CD4-positive, alpha-beta T cell treated with Interleukin-4 for 4 hours (primary cell): ENCODE measurements around the gene STK38L.
A peak's percentile ranks its signal among the peaks of the same experiment; 100 is the strongest.

Source experiments
- DNase-seq: peaks from one replicate; pipeline ENCODE4 v3.0.0-alpha.2; 2020

Gene STK38L

GRCh38 chr12:27243804-27244688 lies at the start of gene STK38L:
TSS of gene STK38L (plus strand) at chr12:27244286. CDS start at chr12:27297721, 53,435 bp downstream.
- DNase-seq = peak; percentile 95

DNA sequence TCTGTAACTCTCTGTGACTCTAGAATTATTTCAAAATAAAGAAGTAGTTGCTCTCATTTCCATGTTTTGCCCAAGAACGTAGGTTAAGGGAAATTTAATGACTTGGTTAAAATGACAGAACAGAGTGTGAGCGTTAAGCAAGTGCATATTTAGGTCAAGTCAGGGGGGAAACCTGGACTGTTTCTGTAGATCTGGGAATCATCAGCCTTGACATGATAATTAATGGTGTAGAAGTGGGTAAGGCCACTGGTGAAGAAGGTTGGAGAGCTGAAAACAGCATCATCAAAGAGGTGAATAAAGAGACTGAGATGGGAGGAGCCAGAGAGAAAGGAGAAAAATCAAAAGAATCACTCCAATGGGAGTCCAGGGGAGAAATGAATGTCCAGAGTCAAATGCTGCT lies 49.4 kb upstream of the STK38L start:
- no peak for DNase-seq

- DNase-seq = no peak
Measured at GRCh38 chr12:27198036-27198435, 46.0 kb upstream of the STK38L start.

DNA sequence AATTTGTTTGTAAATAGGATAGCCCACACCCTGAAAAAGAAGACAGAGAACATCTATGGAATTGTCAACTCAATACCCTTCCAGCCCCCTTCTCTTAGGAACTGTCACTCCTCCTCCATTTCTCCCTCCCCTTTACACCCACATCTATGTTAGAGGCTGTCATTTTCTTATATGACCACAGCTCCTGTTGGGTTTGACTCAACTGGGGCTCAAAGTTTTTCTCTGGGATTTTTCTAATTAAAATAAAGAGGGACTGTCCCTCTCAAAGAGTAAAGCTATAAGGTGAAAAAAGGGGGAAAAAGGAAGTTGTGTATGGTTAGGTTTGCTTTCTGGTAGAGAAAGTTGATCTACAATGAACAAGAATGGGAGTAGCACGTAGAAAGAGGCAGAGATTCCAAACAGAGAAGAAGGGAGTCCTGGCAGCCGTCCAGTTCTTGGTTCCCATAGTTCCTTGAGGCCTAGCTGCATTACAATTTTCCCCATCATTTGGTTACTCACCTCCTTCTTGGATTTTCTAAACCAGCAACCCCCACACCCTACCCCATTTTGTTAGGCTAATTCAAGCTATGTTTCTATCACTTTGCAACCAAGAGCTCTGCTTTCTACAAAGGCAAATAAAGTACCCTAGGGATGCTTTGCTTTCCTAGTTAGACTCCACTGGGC lies 44.3 kb upstream of the STK38L start:
- DNase-seq = no peak

DNA sequence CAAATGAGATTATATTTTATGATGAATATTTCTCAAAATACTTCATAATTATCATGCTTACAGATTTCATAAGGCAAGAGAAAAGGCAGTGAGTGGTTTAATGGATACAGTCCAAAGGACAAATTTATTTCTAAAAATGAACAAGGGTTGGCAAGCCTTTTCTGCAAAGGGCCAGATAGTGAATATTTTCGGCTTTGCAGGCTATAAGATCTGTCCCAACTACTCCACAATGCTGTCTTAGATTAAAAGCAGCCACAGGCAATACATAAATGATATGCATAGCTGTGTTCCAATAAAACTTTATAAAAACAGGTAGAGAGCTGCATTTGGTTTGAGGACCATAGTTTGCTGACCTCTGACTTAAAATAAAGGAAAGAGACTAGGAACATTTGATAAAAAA lies 42.9 kb upstream of the STK38L start:
- no peak for DNase-seq

DNA sequence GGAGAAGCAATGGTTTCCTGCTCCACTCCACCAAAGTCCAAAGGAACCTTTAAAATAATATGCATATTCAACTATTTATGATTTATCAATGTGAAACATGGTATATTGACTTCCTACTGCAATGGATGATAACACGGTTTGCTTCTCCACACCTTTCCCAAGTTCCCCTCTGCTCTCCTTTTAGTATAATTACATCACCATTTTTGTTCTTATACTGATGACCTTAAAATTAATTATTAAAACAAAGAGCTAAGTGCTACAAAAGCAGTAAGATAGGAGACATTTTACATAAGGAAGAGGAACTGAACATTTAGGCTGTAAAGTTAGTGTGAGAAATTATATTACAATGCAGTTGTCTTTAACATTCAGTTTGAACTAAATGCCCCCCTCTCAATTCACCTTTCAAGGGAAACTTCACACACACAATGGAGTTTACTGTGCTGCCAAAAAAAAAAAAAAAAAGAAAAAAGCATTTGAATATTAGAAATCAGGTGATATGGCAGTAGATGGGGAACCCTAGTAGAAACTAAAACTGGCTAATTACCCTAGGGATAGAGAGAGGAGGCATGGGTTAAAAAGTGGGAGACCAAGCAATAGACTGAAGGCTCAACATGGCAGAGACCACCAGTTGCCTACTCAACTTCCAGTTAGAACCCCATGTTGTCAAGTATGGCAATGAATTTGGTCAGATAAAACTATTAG lies 37.1 kb upstream of the STK38L start:
- no peak for DNase-seq

DNA sequence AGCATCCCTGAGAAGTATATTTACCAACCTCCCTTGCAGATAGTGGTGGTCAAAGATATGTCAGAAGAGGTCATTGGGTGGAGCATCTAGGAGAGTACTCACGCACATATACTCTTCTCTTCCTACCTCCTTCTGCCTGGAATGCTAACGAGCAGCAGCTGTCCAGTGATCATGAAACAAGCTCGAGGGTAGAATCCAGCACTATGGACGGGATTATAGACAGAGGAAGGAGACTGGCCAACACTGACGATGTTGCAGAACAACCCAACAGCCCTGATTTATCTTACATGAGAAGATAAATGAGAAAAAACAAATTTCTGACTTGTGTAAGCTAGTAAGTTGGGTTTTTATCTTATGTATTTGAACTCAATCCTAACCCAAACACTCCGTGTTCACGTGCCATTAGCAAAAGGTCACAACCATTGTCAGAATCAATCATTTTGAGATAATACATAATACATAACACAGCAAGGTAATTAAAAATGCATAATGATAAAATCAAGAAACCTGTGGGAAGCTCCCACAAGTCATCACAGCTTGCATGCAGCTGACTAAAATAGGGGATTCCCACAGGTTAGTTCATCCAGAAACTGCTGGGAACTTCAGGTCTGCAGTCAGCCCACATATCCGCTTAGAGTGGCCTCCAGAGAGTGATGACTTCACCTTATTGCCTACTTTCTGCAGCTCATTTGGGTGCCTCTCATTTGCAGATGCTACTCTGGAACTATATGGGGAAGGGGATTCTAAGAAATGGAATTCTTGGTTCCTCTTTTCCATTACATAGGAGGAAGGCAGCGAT lies 36.3 kb upstream of the STK38L start:
- DNase-seq = no peak

DNA sequence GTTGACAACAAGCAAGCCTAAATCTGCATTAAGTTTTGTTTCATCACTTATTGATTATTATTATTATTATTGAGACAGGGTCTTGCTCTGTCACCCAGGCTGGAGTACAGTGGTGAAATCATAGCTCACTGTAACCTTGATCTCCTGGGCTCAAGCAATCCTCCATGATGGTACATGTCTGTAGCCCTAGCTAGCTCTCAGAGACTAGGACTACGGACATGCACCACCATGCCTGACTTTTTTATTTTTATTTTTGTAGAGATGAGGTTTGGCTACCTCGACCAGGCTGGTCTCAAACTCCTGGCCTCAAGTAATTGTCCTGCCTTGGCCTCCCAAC lies 35.7 kb upstream of the STK38L start:
- DNase-seq = no peak

- DNase-seq = no peak
Measured at GRCh38 chr12:27209257-27209910, 34.7 kb upstream of the STK38L start.

DNA sequence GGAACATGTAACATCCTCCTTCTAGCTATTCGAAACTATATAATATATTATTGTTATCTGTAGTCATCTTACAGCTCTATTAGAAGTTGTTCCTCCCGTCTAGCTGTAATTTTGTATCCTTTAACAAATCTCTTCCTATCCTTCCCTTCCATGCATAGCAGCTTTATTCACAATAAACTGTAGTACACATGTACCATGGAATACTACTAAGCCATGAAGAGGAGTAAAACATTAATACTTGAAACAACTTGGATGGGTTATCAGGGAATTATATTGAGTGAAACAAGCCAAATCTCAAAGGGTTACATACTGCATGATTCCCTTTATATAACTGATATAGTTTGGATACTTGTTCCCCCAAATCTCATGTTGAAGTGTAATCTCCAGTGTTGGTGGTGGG lies 33.9 kb upstream of the STK38L start:
- no peak for DNase-seq

DNA sequence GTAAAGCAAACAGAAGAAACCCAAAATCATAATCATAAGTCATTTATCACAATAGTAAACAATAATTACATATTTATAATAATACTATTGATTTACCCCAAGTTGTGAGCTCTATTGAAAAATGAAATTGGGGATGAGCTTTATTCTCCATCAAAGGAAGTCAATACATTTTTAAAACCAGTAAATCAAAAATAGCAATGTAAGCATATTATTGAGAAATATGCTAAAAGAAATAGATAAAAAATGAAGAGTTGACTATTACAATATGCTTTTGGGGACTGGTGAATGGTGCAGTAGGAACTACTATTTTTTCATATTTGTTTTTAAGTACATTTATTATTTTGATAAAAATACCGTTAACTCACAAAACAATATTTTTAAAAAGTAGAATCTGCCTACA lies 31.2 kb upstream of the STK38L start:
- no peak for DNase-seq

GRCh38 chr12:27213304-27213703 lies 30.8 kb upstream of the STK38L start:
- no peak for DNase-seq

DNA sequence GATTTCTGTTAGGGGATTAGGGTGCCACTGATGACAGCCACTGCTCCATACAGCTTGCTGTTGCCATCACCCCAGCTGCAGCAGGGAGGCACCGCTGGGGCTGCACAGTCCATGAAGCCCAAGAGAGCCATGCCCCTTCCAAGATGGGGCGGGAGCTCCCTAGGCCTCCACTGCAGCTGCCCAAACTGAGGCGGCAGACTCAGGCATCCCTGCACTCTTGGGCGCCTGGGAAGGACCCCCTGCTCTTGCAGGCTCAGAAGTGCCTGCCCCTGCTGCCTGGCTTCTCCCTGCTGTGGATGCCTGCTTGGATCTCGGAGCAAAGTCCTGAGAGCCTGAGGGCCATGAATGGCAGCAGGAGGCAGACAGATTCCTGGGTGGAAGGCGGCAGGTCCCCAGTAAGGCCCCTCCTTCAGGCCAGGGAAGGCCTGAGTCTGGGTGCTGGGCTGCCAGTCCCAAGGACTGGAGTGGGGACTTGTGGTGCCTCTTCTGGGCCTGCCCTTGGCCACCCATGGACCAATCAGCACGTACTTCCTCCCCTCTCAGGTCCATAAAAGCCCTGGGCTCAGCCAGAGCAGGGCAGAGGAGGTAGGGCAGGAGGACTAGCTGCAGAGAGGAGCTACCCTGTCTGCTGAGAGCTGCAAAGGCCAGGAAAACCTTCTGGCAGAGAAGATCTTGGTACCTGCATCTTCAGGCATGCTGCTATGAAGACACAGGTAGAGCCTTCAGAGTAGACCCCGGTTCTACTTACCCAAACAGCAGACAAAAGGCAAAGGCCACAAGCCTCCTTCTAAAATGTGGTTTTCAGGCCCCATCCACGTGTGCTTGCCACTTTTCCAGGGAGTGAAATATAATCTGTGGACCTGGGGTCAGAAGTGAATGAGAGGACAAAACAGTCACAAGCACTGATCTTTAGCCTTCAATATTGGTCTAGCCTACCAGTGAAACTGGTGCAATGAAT lies 30.0 kb upstream of the STK38L start:
- no peak for DNase-seq

- no peak for DNase-seq
Measured at GRCh38 chr12:27217590-27217989, 26.5 kb upstream of the STK38L start.

GRCh38 chr12:27219693-27220054 lies 24.4 kb upstream of the STK38L start:
- DNase-seq = no peak

- no peak for DNase-seq
Measured at GRCh38 chr12:27220055-27220987, 23.8 kb upstream of the STK38L start.

GRCh38 chr12:27220988-27221345 lies 23.1 kb upstream of the STK38L start:
- no peak for DNase-seq

DNA sequence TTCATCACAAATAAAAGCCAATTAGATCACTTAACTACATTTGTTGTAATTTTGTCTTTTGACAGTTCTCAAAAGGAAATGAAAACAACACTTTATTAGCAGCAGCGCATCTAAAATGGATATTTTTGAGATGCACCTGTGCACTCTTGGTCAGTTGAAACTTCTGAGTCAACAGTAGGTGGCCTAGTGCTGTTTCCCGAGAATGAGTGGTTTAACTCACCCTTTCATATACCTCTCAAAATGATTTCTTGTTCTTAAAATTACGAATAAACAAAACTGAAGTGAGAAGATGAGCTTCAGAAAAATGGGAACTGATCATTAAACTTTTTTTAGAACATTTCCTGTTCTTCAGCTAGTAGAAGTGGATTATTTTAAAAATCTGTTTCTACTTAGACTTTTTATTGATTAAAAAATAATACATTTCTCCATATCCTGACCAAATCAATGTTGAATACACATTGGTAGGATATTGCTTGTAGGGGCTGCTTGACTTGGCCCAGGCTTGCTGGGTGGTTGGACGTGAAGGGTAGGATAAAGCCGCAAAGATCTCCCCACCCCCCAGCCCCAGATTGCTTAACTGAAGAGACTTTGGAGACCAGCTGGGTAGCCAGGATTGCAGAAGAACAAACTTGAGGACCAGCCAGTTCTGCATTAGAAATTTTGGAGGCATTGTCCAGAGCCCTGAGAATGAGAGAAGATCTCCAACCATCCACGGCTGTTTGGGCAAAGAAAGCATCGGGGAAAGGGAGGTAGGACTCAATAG lies 22.3 kb upstream of the STK38L start:
- DNase-seq = no peak

GRCh38 chr12:27226407-27226929 lies 17.6 kb upstream of the STK38L start:
- DNase-seq = no peak
